HG02970 (cell line): ENCODE measurements around the gene NXPH4.

Experiments used
- ATAC-seq: cut with Tn5 transposase; IDR thresholded peaks from one replicate; pipeline ENCODE4 v1.9.1; 2021; ENCODE audit warnings: mild to moderate bottlenecking, moderate library complexity, moderate number of reproducible peaks; ENCODE audit not compliant: unreplicated experiment, low FRiP score

The NXPH4 gene

GRCh38 chr12:57262126-57262822, 45.7 kb downstream of the NXPH4 start:
- ATAC-seq, result no peak

- no peak for ATAC-seq
These were observed 46.5 kb downstream of the NXPH4 start for GRCh38 chr12:57263096-57263495.

- ATAC-seq, result no peak
These were observed 50.1 kb downstream of the NXPH4 start for GRCh38 chr12:57266681-57267080.

- no peak for ATAC-seq
These were observed 51.7 kb downstream of the NXPH4 start for GRCh38 chr12:57268264-57268663.

- ATAC-seq, result no peak
These were observed 54.4 kb downstream of the NXPH4 start for GRCh38 chr12:57270966-57271470.

- no peak for ATAC-seq
These were observed 56.0 kb downstream of the NXPH4 start for GRCh38 chr12:57272337-57273151.

GRCh38 chr12:57273516-57273915, 56.9 kb downstream of the NXPH4 start:
- no peak for ATAC-seq
